ENCODE measurements around the gene ANKRD28. TPM values are rescaled to one million over a fixed set of nuclear protein-coding genes. Genes with fewer than 3 reads are reported as not detected.

ANKRD28 gene
- total and polyA plus RNA-seq, 2 experiments from 2014 or later = 15.2 to 61.3 TPM

GRCh38 chr3:15794842-15795650 is 2.7 kb downstream of the ANKRD28 start (continued):
- TF ChIP-seq REST (IDR thresholded peaks at IDR 0.05; ENCODE audit: unreplicated experiment) (no peak), CTCF (conservative IDR thresholded peaks at IDR 0.05; ENCODE audit: low read depth in 2 of 2) (no peak), ZNF331 (CRISPR knock-in tag; IDR thresholded peaks at IDR 0.05; ENCODE audit: low read depth) (no peak), ETS1 (IDR thresholded peaks at IDR 0.05) (no peak), POLR2AphosphoS5 (IDR thresholded peaks at IDR 0.05; ENCODE audit: low read depth) (no peak), STAT1 (IDR thresholded peaks at IDR 0.05; ENCODE audit: unreplicated experiment) (no peak), EZH2 (IDR thresholded peaks at IDR 0.05; ENCODE audit: low read depth, unreplicated experiment) (no peak), ZNF114 (CRISPR knock-in tag; IDR thresholded peaks at IDR 0.05) (no peak), JUNB (IDR thresholded peaks at IDR 0.05; ENCODE audit: unreplicated experiment) (no peak), NANOG (IDR thresholded peaks at IDR 0.05; ENCODE audit: borderline replicate concordance) (no peak)

GRCh38 chr3:15794303-15794771 is 3.4 kb downstream of the ANKRD28 start:
- Histone ChIP-seq H3K4me1 (ENCODE audit: insufficient read depth) (peaks cover 32% of the 10 kb centered on the region), H4K20me1 (replicated peaks; ENCODE audit: insufficient read depth) (peaks cover 5% of the 10 kb centered on the region; the same call in 1 of the 2 replicates), H3K4me2 (no peak overlapping the region), H3K36me3 (ENCODE audit: insufficient read depth) (no peaks in the 10 kb centered on the region), H3K79me2 (replicated peaks; ENCODE audit: insufficient read depth) (peaks cover 52% of the 10 kb centered on the region), H3K4me3 (no peak overlapping the region), H3K9me2 (ENCODE audit: insufficient read depth) (no peaks in the 10 kb centered on the region), H3F3A (replicated peaks; ENCODE audit: low read depth) (no peaks in the 10 kb centered on the region), H3K27ac (ENCODE audit: low read depth) (no peak overlapping the region), H3K27me3 (ENCODE audit: insufficient read depth) (no peaks in the 10 kb centered on the region), H2AFZ (no peak overlapping the region)
- no peak overlapping the region for H3K4me3 Mint-ChIP-seq
- peaks cover 33% of the 10 kb centered on the region for H3K4me1 Mint-ChIP-seq
- ATAC-seq (no peak), DNase-seq (ENCODE audit: low spot score) (no peak)
- no peak overlapping the region for H3K27ac Mint-ChIP-seq
- H3K9me3 Mint-ChIP-seq = no peaks in the 10 kb centered on the region
- H3K36me3 Mint-ChIP-seq (ENCODE audit: low read depth) = peaks cover 4% of the 10 kb centered on the region; the same call in 2 of the 3 replicates
- H3K27me3 Mint-ChIP-seq (ENCODE audit: insufficient read depth, low read depth, poor library complexity) = peaks cover 2% of the 10 kb centered on the region
- TF ChIP-seq NANOG (IDR thresholded peaks at IDR 0.05; ENCODE audit: borderline replicate concordance) (no peak), CREB1 (CRISPR knock-in tag; IDR thresholded peaks at IDR 0.05; ENCODE audit: low read depth) (no peak), EZH2phosphoT487 (IDR thresholded peaks at IDR 0.05; ENCODE audit: unreplicated experiment) (no peak), ZNF114 (CRISPR knock-in tag; IDR thresholded peaks at IDR 0.05) (no peak), ETS1 (IDR thresholded peaks at IDR 0.05) (no peak), STAT1 (IDR thresholded peaks at IDR 0.05; ENCODE audit: unreplicated experiment) (no peak)
